Duodenal mucosa (tissue), 2 donors: Measurements from ENCODE around the gene NAA25.

Experiments used
- H3K27ac ChIP-seq: one replicate; pipeline ENCODE4 v1.7.0; 2013; ENCODE audit warnings: low read depth, low read length
- H3K27me3 ChIP-seq, 2 donors: one replicate each; pipeline ENCODE4 v1.7.0; 2013; ENCODE audit warnings: low read length in 2 of 2, control low read depth in 1 of 2; ENCODE audit not compliant: insufficient read depth in 2 of 2, control insufficient read depth in 1 of 2
- H3K36me3 ChIP-seq, 2 donors: one replicate each; pipeline ENCODE4 v1.7.0; 2013; ENCODE audit warnings: low read length in 2 of 2, control low read depth in 1 of 2; ENCODE audit not compliant: insufficient read depth in 2 of 2, control insufficient read depth in 1 of 2
- H3K4me1 ChIP-seq, 2 donors: one replicate each; pipeline ENCODE4 v1.7.0; 2013; ENCODE audit warnings: low read length in 2 of 2, control low read depth in 1 of 2; ENCODE audit not compliant: insufficient read depth in 2 of 2, control insufficient read depth in 1 of 2
- H3K4me3 ChIP-seq, 2 donors: one replicate each; pipeline ENCODE4 v1.7.0; 2013; ENCODE audit warnings: low read length in 2 of 2, low read depth in 1 of 2
- H3K9ac ChIP-seq, 2 donors: one replicate each; pipeline ENCODE4 v1.7.0; 2013; ENCODE audit warnings: low read length in 2 of 2, low read depth in 1 of 2
- H3K9me3 ChIP-seq, 2 donors: one replicate each; pipeline ENCODE4 v1.7.0; 2013; ENCODE audit warnings: low read length in 2 of 2, control low read depth in 1 of 2; ENCODE audit not compliant: control insufficient read depth in 1 of 2

Gene NAA25

GRCh38 chr12:112108202-112109079 is at the start of gene NAA25:
Gene NAA25, minus strand, starts transcription at chr12:112108783. Its CDS starts 10 bp downstream, at chr12:112108773.
- peak within 1 kb of the TSS; percentile 93 to 98 for H3K9ac ChIP-seq
- peak within 1 kb of the TSS; percentile 80 for H3K27ac ChIP-seq
- no peaks in the 10 kb centered on the region for H3K27me3 ChIP-seq
- peaks cover 0 to 11% of the 10 kb centered on the region in 2 donors for H3K36me3 ChIP-seq
- H3K4me1 ChIP-seq: peaks cover 21 to 24% of the 10 kb centered on the region in 2 donors
- no peaks in the 10 kb centered on the region for H3K9me3 ChIP-seq
- peak within 1 kb of the TSS; percentile 92 to 100 for H3K4me3 ChIP-seq

DNA sequence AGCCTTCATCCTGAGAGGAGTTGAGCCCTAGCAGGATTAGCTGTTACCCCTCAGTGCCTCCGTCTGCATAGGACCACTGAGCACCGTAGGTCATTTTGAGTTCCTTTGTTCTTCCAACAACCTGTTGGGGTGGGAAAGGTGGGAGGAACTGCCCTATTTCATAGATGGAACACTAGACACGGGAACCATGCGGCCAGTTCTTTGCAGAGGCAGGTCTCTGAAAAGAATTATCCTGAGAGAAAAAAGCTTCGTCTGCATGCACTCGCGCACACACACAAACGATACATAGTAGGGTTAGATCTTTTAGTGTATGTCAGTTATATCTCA is 45.3 kb upstream of the NAA25 start:
- H3K4me1 ChIP-seq: peaks cover 0 to 6% of the 10 kb centered on the region in 2 donors
- H3K27me3 ChIP-seq: no peaks in the 10 kb centered on the region
- no peak overlapping the region for H3K9ac ChIP-seq
- H3K36me3 ChIP-seq: peaks cover 27 to 60% of the 10 kb centered on the region in 2 donors
- H3K27ac ChIP-seq: no peak overlapping the region
- peaks cover 0 to 4% of the 10 kb centered on the region in 2 donors for H3K9me3 ChIP-seq
- no peak overlapping the region for H3K4me3 ChIP-seq

DNA sequence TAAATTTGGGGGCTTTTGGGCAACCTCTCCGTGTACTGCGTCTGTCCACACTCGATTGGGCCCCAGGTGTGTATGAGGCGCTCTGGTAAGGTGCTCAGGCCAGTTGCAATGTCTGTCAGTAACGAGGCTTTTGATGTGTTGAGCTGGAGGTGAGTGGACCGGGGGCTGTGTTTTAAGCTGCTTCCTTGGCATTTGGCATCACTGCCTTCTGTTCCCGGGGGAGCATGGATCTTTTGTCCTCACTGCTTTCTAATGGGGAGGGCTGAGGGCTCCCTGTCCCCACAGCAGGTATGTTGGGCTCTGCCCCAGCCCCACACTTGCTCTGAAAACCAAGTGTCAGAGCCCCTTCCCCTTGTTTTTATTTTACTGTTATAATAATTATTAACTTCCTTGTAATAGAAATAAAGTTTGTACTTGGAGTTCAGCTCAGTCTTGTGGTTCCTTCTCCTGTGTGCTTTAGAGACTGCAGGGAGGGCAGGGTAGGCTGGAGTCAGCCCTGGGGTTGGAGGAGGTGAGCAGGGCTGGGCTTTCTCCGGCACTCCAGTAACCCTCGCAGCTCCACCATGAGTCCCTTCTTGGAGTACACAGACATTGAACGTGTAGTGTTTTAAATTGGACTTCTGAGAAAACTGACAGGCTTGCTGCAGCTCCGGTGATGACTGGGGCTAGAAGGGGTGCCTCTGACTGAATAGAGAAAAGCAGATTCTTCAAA is 44.8 kb upstream of the NAA25 start:
- H3K4me1 ChIP-seq: peaks cover 0 to 6% of the 10 kb centered on the region in 2 donors
- H3K9me3 ChIP-seq: peaks cover 0 to 2% of the 10 kb centered on the region in 2 donors
- peaks cover 33 to 59% of the 10 kb centered on the region in 2 donors for H3K36me3 ChIP-seq
- H3K9ac ChIP-seq: no peak overlapping the region
- H3K27ac ChIP-seq: no peak overlapping the region
- H3K4me3 ChIP-seq: no peak overlapping the region
- no peaks in the 10 kb centered on the region for H3K27me3 ChIP-seq

- peaks cover 38 to 66% of the 10 kb centered on the region in 2 donors for H3K36me3 ChIP-seq
- H3K27ac ChIP-seq: no peak overlapping the region
Measured at GRCh38 chr12:112151766-112152541, 43.4 kb upstream of the NAA25 start.

DNA sequence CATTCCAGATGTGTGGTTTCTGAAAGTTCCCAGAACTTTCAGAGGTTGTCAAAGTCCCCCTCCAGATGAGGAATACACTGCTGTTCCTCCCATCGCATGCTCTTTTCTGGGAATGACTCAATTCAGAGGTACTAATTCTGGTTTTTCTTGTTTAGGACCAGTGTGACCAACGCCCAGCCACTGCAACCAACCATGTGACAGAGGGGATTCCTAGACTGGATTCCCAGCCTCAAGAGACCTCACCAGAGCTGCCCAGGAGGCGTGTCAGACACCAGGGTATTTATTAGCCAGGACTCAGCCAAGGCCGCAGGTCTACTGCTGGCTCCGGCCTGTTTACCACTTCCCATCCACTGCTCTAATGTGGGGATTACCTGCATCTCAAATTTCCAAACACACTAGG is 41.0 kb upstream of the NAA25 start:
- H3K4me1 ChIP-seq: peaks cover 0 to 6% of the 10 kb centered on the region in 2 donors
- H3K36me3 ChIP-seq: peaks cover 48 to 86% of the 10 kb centered on the region in 2 donors
- H3K9ac ChIP-seq: no peak overlapping the region
- no peaks in the 10 kb centered on the region for H3K27me3 ChIP-seq
- H3K27ac ChIP-seq: no peak overlapping the region
- H3K4me3 ChIP-seq: no peak overlapping the region
- no peaks in the 10 kb centered on the region for H3K9me3 ChIP-seq

More at GRCh38 chr12:112151766-112152541, 43.4 kb upstream of the NAA25 start:
- H3K9me3 ChIP-seq: no peaks in the 10 kb centered on the region
- no peak overlapping the region for H3K9ac ChIP-seq
- peaks cover 0 to 6% of the 10 kb centered on the region in 2 donors for H3K4me1 ChIP-seq
- no peak overlapping the region for H3K4me3 ChIP-seq
- no peaks in the 10 kb centered on the region for H3K27me3 ChIP-seq

- no peak overlapping the region for H3K27ac ChIP-seq
- H3K4me3 ChIP-seq: no peak overlapping the region
- no peaks in the 10 kb centered on the region for H3K27me3 ChIP-seq
- peaks cover 0 to 6% of the 10 kb centered on the region in 2 donors for H3K4me1 ChIP-seq
- H3K36me3 ChIP-seq: peaks cover 46 to 84% of the 10 kb centered on the region in 2 donors
- H3K9me3 ChIP-seq: no peaks in the 10 kb centered on the region
- H3K9ac ChIP-seq: no peak overlapping the region
Measured at GRCh38 chr12:112148031-112148513, 39.5 kb upstream of the NAA25 start.

DNA sequence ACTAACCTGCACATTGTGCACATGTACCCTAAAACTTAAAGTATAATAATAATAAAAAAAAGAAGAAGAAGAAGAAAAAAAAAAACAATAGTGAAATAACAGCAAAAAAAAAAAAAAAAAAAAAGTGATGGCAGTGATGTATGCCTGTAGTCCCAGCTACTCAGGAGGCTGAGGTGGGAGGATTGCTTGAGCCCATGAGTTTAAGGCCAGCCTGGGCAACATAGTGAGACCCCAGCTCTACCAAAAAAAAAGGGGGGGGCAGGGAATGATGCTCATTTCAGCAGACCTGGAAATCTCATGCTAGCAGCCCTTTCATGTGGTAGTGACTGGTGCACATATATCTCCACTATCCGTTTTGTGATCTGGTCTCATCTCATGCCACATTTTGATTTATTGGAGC is 37.5 kb upstream of the NAA25 start:
- peaks cover 38 to 82% of the 10 kb centered on the region in 2 donors for H3K36me3 ChIP-seq

GRCh38 chr12:112140728-112141127 is 32.1 kb upstream of the NAA25 start:
- H3K27ac ChIP-seq: no peak overlapping the region
- no peaks in the 10 kb centered on the region for H3K9me3 ChIP-seq
- H3K9ac ChIP-seq: no peak overlapping the region
- no peak overlapping the region for H3K4me3 ChIP-seq
- H3K27me3 ChIP-seq: no peaks in the 10 kb centered on the region
- no peaks in the 10 kb centered on the region for H3K4me1 ChIP-seq
- peaks cover 31 to 88% of the 10 kb centered on the region in 2 donors for H3K36me3 ChIP-seq

More for the DNA sequence above, 37.5 kb upstream of the NAA25 start:
- no peak overlapping the region for H3K27ac ChIP-seq
- H3K4me3 ChIP-seq: no peak overlapping the region
- no peak overlapping the region for H3K9ac ChIP-seq
- no peaks in the 10 kb centered on the region for H3K9me3 ChIP-seq
- H3K4me1 ChIP-seq: no peaks in the 10 kb centered on the region
- no peaks in the 10 kb centered on the region for H3K27me3 ChIP-seq

- Histone ChIP-seq H3K27ac (no peak overlapping the region), H3K36me3 (peaks cover 13 to 44% of the 10 kb centered on the region in 2 donors), H3K4me3 (no peak overlapping the region), H3K27me3 (no peaks in the 10 kb centered on the region), H3K9me3 (no peaks in the 10 kb centered on the region), H3K9ac (no peak overlapping the region), H3K4me1 (peaks cover 16 to 17% of the 10 kb centered on the region in 2 donors)
Measured at GRCh38 chr12:112134731-112135130, 26.1 kb upstream of the NAA25 start.
